Head of caudate nucleus (tissue), 42 donors: ENCODE data around the gene STK17A.
A peak's percentile ranks its signal among the peaks of the same experiment; 100 is the strongest.
"Not testable (repeated sequence)": the region's sequence is repeated elsewhere in the genome, so short reads cannot be mapped to it uniquely, and the experiment has no call there.

ENCODE experiments used
- DNase-seq, 42 donors: peaks; one replicate each; pipeline versions ENCODE4 v3.0.0 to v3.0.0-alpha.2; 2020 to 2021; ENCODE audit warnings: mixed read lengths in 7 of 42
- intact Hi-C: fragments of 100-400 bp; cut with DNase I; formaldehyde crosslinking; loops from one replicate; pipeline ENCODE4 v1.15.0; 2022

STK17A gene

GRCh38 chr7:43625453-43625852, 42.5 kb downstream of the STK17A start:
- DNase-seq: no peak
- intact Hi-C loops: no loop called here

- intact Hi-C loops: no loop called here
- no peak for DNase-seq
Measured at GRCh38 chr7:43625980-43626379, 43.1 kb downstream of the STK17A start.

- intact Hi-C loops: no loop called here
Measured at GRCh38 chr7:43626695-43627094, 43.8 kb downstream of the STK17A start.

GRCh38 chr7:43627798-43628197, 44.9 kb downstream of the STK17A start:
- intact Hi-C loops, DNase-seq: not testable (repeated sequence)

More at GRCh38 chr7:43626695-43627094, 43.8 kb downstream of the STK17A start:
- no peak for DNase-seq

GRCh38 chr7:43628431-43628830, 45.5 kb downstream of the STK17A start:
- intact Hi-C loops: no loop called here
- no peak for DNase-seq

GRCh38 chr7:43629857-43630256, 46.9 kb downstream of the STK17A start:
- intact Hi-C loops: no loop called here

GRCh38 chr7:43630482-43630881, 47.6 kb downstream of the STK17A start:
- DNase-seq: no peak
- intact Hi-C loops: no loop called here

More at GRCh38 chr7:43629857-43630256, 46.9 kb downstream of the STK17A start:
- no peak for DNase-seq

GRCh38 chr7:43631559-43631958, 48.7 kb downstream of the STK17A start:
- intact Hi-C loops: no loop called here
- DNase-seq: no peak

- intact Hi-C loops: no loop called here
- DNase-seq: no peak
Measured at GRCh38 chr7:43632746-43633145, 49.8 kb downstream of the STK17A start.

GRCh38 chr7:43634384-43634783, 51.5 kb downstream of the STK17A start:
- intact Hi-C loops: no loop called here
- no peak for DNase-seq

- intact Hi-C loops: no loop called here
- peak in 2 of 42 donors; percentile 24 to 50 for DNase-seq
Measured at GRCh38 chr7:43636093-43636492, 53.2 kb downstream of the STK17A start.

- DNase-seq: no peak
- intact Hi-C loops: no loop called here
Measured at GRCh38 chr7:43637114-43637806, 54.4 kb downstream of the STK17A start.

- intact Hi-C loops: no loop called here
- DNase-seq: peak in 2 of 42 donors; percentile 13 to 16
Measured at GRCh38 chr7:43639858-43640491, 57.1 kb downstream of the STK17A start.

GRCh38 chr7:43640679-43641078, 57.8 kb downstream of the STK17A start:
- intact Hi-C loops: no loop called here
- no peak for DNase-seq

- intact Hi-C loops: no loop called here
- peak in 1 of 42 donors; percentile 18 for DNase-seq
Measured at GRCh38 chr7:43642897-43643630, 60.2 kb downstream of the STK17A start.

- no peak for DNase-seq
- intact Hi-C loops: no loop called here
Measured at GRCh38 chr7:43643846-43644245, 60.9 kb downstream of the STK17A start.

- no peak for DNase-seq
- intact Hi-C loops: no loop called here
Measured at GRCh38 chr7:43645699-43646226, 62.9 kb downstream of the STK17A start.

GRCh38 chr7:43646603-43647338, 63.9 kb downstream of the STK17A start:
- intact Hi-C loops: no loop called here
- peak in 6 of 42 donors; percentile 15 to 49 (median 29) for DNase-seq

GRCh38 chr7:43647339-43647672, 64.4 kb downstream of the STK17A start:
- intact Hi-C loops: no loop called here
- no peak for DNase-seq
